NCI-H345 treated with DMSO at 0.1 percent for 48 hours (cell line): ENCODE data around the gene SPEM1.
A peak's percentile ranks its signal among the peaks of the same experiment; 100 is the strongest.

ENCODE experiments used
- DNase-seq: peaks from one replicate; lab custom pipeline; 2025; ENCODE audit not compliant: unreplicated experiment; lab: John Stamatoyannopoulos, UW

SPEM1 gene

DNA sequence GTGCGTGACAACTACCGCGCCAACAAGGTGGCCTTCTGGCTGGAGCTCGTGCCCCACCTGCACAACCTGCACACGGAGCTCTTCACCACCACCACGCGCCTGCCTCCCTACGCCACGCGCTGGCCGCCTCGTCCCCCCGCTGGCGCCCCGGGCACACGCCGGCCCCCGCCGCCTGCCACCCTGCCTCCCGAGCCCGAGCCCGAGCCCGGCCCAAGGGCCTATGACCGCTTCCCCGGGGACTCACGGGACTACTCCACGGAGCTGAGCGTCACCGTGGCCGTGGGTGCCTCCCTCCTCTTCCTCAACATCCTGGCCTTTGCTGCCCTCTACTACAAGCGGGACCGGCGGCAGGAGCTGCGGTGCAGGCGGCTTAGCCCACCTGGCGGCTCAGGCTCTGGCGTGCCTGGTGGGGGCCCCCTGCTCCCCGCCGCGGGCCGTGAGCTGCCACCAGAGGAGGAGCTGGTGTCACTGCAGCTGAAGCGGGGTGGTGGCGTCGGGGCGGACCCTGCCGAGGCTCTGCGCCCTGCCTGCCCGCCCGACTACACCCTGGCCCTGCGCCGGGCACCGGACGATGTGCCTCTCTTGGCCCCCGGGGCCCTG is 3.0 kb upstream of the SPEM1 start:
- no peak for DNase-seq

DNA sequence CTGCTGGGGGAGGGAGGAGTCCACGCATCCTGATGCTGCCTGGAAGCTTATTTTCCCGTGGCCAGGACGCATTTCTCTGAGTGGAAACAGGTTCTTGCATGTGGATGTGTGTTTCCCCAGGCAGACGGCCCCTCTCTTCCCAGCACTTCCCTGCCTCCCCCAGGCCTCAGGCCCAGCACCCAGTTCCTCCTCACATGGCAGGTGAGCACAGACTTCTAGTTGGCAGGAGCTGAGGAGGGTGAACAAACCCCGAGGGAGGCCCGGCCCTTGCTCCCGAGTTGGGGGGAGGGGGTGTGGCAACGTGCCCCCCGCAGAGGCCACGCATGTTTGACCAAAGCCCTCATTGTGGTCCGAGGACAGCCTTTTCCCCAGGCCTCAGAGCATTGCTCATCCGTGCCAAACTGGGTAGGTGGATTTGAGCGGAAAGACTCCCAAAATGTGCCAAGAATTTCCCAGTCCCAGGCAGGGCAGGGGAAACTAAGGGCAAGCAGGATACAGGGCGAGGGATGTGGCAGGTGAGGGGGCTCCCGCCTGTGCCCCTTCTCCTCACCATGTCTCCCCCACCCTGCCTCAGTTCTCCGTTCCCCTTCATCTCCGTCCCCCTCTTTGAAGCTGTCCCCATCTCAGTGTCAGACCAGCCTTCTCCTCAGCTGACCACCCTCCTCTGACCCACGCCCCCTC is 1.5 kb upstream of the SPEM1 start:
- DNase-seq: no peak

DNA sequence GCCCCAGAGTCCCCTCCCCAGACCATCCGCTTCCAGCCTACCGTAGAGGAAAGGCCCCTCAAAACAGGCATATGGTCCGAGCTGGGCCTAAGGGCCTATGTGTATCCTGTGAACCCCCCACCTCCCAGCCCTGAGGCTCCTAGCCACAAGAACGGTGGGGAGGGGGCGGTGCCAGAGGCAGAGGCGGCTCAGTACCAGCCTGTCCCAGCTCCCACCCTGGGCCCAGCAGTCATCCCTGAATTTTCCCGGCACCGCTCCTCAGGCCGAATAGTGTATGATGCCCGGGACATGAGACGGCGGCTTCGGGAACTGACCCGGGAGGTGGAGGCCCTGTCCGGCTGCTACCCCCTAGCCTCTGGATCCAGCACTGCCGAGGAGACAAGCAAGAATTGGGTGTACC is 1.1 kb downstream of the SPEM1 start:
- DNase-seq: no peak

DNA sequence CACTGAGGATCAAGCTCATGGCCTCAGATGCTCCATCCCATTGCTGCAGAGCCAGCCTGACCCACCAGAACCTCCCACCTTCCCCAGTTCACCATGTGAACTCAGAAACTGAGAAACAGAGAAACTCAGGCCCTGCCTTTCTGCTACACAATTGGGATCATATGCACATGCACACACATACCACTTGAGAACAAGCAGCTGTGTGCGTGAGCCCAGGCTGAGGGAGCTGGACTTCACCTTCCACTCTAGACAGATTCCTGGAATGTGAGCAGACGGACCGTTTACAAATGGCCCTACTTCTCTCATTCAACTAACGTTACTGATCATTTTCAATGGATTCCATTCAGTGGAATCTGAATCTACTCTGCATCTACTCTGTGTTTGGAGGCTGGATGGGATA is 3.6 kb downstream of the SPEM1 start:
- DNase-seq: no peak

DNA sequence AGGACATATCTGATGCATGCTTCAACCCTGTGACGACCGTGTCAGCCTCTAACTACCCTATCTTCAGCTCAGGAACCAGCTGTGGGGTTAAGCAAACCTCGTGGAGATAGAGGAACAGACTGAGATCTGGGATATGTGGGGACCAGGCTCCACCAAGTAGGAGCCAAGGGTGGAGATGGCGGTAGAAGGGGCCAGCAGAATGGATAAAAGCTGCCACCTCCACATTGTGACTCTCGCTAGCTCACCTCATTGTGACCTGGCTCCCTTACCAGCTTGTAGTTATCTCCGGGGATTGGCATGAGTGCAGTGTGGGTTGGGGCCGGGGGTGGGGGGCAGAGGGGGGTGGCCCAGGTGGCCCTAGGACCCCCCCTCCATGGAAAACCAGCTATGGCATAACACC is 5.2 kb downstream of the SPEM1 start, which contains the start of gene SPEM2:
Gene SPEM2 (plus strand): TSS at position 301 of the 400 bp plus-strand sequence. CDS start 73 bp downstream, at position 374.
- no peak for DNase-seq

DNA sequence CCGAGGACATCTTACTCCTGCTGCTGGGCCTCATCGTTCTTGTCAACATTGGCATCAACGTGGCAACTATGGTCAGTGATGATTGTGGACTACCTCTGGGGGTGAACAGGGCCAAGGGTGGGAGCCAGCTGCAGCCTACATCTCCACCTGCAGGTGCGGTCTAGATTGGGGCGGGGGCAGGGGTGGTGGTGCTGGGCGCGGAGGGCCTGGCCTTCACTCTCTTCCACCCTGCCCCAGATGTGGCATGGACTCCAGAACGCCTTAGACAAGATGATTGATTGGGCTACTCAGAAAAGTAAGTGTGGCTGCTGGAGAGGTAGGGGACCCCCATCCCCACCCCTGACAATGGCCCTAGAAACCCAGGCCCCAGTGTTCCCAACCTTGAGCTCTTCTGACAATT is 5.6 kb downstream of the SPEM1 start:
- no peak for DNase-seq

DNA sequence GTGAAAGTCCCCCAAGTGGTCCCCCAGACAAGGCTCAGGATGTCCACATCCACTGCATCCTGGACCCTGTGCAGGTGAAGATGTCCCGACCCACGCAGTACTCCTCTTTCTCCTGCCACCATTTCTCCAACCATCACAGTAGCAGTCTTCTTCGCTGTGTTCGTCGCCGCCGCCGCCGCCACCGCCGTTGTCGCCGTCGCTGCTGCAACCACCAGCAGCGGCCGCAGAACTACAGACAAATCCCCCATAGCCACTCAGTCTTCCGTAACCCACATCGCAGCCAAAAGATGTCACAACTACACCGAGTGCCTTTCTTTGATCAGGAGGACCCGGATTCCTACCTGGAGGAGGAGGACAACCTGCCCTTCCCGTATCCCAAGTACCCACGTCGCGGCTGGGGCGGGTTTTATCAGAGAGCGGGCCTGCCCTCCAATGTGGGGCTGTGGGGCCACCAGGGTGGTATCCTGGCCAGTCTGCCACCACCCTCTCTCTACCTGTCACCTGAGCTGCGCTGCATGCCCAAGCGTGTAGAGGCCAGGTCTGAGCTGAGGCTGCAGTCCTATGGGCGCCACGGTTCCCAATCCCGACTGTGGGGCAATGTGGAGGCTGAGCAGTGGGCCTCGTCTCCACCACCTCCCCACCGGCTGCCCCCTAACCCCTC is 6.2 kb downstream of the SPEM1 start:
- no peak for DNase-seq

DNA sequence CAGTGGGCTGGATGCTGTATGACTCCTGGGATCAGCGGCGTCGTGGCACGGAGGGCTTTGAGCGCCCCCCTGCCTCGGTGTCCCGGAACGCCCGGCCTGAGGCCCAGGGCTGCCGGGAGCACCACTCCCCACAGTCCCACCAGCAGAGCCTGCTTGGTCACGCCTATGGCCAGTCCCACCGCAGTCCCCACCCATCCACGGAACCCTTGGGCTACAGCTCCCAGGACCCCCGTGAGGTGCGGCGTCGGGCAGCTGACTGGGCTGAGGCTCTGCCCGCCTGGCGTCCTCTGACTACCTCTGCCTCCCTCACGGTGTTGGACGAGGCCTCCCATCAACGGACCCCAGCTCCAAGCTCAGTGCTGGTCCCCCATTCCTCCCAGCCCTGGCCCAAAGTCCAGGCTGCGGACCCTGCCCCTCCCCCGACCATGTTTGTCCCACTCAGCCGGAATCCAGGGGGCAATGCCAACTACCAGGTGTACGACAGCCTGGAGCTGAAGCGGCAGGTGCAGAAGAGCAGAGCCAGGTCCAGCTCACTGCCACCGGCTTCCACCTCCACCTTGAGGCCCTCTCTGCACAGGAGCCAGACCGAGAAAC is 6.9 kb downstream of the SPEM1 start:
- no peak for DNase-seq

DNA sequence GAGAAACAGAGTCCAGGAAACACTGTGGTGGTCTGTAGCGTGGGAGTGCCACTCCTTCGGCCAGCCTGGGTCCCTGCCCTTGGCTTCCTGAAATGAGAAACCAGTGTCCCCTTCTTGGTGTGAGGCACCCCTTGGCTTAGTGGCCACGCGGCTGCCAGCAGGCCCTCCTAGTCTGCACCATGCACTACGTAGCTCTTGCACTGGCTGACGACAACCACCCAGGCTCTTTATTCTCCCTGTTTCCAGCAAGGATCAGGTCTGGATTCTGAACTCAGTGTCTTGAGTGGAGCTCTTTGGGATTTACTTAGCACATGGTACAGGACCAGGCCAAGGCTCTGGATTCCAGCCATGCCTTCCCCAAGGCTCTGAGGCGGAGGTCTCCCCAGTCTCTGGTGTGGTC is 7.4 kb downstream of the SPEM1 start:
- DNase-seq: no peak

DNA sequence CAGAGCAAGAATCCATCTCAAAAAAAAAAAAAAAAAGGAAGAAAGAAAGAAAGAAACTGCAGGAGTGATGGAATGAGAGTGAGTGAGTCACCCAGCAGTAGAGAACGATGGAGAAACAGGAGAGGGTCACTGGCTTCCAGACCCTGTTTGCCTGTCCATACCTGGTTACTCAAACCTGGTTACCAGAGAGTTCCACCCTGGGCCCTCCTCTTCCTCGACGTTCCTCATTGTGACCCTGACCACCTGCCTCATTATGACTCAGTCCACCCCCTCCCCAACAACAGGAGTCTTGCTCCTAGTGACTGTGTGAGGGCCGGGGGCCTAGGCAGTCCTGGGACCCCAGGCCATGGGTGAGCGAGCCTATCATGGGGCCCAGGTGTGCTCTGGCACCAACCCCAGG is 8.4 kb downstream of the SPEM1 start, which contains the start of gene SPEM3:
Gene SPEM3 (plus strand): TSS at position 301 of the 400 bp plus-strand sequence. CDS start 46 bp downstream, at position 347.
- no peak for DNase-seq

DNA sequence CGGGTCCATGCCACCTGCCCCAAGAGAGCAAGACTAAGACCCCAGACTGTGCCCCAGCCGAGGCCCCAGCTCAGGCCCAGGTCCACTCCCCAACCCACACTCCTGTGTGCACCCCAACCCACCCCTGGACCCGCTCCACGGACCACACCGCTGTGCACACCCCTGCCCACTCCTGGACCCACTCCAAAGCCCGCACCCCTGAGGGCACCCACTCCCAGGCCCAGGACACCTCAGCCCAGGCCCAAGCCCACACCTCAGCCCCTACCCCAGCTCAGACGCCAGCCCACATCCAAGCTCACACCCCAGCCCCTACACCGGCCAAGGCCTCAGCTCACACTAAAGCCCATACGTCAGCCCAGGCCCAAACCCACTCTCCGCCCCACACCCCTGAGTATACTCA is 9.6 kb downstream of the SPEM1 start:
- DNase-seq: no peak

DNA sequence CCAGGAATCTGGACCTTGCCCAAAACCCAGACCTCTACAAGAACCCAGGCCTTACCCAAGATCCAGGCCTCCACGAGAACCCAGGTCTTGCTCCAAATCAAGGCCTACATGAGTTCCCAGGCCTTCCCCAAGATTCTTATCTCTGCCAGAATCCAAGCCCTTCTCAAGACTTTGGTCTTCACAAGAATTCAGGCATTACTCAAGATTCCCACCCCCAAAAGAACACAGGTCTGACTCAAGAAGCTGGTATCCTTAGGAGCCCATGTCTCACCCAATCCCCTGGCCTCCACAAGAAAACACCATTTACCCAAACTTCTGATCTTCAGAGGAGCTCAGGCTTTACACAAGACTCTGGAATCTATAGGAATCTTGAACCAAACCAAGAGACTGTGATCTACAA is 11.1 kb downstream of the SPEM1 start:
- DNase-seq: no peak

DNA sequence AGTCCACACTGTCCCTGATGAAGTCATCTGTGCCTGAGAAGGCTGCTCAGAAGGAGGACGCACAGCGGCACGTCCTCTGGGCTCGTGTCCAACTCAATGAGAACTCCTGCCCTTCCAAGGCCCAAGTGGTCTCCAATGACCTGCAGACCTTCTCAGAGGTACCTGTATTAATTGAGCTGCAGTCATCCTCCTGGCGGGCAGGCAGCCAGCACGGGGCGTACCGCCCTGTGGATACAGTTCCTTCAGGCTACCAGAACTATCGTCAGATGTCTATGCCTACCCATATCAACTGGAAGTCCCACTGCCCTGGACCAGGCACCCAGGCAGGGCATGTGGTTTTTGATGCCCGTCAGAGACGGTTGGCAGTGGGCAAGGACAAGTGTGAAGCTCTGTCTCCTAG is 12.2 kb downstream of the SPEM1 start:
- no peak for DNase-seq

DNA sequence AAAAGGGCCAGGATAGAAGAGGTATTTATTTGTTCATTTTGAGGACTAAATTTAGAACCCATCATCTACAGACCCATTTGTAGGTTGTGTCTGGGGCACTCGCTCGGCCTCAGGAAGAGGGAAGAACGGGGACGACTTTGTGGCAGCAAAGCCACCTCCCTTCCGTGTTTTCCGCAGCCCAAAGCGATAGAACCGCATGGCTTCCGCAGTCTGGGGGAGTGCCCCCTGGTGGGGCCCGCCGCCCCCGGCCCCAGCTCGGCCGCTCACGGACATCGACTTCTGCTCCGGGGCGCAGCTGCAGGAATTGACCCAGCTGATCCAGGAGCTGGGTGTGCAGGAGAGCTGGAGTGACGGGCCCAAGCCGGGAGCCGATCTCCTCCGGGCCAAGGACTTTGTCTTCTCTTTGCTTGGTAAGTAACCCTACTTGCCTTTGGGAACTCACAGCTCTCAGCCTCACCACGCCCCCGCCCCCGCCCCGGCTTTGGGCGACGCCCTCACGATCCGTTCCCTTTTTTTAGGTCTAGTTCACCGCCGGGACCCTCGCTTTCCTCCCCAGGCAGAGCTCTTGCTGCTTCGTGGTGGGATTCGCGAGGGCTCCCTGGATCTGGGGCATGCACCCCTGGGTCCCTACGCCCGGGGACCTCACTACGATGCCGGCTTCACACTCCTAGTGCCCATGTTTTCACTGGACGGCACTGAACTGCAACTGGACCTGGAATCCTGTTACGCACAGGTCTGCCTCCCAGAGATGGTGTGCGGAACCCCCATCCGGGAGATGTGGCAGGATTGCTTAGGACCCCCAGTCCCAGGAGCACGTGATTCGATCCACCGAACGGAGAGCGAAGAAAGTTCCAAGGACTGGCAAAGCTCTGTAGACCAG is 15.8 kb downstream of the SPEM1 start:
- peak; percentile 35 for DNase-seq

DNA sequence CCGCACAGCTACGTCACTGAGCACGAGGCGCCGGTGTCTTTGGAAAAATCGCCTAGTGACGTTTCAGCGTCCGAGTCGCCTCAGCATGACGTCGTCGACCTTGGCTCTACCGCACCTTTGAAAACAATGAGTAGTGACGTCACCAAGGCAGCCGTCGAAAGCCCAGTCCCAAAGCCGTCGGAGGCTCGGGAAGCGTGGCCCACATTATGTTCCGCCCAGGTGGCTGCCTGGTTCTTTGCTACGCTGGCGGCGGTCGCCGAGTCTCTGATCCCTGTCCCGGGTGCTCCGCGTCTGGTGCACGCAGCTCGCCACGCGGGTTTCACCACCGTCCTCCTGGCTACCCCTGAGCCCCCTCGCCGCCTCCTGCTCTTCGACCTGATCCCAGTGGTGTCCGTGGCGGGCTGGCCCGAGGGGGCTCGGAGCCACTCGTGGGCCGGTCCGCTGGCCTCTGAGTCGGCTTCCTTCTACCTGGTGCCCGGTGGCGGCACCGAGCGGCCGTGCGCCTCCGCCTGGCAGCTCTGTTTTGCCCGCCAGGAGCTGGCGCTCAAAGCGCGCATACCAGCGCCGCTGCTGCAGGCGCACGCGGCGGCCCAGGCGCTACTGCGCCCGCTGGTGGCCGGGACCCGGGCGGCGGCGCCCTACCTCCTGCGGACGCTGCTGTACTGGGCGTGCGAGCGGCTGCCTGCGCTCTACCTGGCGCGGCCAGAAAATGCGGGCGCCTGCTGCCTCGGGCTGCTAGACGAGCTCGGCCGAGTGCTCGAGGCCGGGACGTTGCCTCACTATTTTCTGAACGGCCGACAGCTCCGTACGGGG is 16.6 kb downstream of the SPEM1 start:
- peak; percentile 59 for DNase-seq

DNA sequence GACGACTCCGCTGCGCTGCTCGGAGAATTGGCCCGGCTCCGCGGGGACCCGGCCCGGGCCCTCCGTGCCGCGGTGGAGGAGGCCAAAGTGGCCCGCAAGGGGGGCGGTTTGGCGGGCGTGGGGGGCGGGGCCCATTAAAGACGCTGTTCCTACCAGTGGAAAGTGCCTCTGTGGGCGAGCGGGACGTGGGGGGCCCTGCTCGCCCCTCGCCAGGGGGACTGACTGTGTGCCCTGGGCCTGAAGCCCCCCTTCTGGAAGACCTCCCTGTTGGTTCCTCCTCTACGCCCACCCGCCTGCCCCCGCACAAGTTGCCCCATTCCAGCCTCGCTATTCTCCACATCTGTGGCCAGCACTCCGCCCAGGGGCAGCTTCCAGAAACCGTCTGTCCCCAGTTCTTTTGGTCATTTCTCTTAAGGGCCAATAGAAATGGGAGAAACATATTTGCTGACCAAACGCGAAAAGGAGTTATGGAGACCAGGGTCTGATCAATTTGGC is 17.3 kb downstream of the SPEM1 start:
- DNase-seq: no peak

DNA sequence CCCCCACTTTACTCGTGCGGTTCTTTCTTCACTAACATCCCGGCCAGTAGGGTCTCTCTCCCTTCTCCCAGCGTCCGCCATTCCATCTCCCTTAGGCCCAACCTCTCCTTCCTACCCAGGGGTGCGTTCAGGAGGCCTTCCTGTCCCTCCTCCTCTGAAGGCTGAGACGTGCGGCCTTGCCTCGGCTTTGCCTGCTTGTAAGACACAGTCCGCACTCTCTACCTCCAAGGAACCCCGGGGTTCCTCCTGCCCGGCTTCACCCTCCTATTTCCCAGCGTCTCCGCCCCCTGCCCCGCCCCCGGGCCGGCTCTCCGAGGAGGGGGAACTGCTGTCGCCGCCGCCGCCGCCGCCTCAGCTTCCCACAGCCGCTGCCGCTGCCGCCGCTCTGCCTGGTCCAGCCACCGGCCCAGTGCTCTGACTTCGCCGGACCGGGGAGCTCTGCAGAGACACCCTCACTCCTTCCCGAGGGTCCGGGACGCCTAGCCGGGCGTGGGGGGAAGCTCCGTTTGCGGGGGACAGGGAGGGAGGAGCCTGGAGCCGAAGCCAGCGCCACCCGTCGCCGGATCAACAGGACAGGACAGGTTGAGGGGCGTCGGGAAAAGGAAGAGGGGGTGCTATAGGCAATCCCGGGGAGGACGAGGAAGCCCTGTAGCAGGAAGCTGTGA is 18.0 kb downstream of the SPEM1 start:
- DNase-seq: no peak

DNA sequence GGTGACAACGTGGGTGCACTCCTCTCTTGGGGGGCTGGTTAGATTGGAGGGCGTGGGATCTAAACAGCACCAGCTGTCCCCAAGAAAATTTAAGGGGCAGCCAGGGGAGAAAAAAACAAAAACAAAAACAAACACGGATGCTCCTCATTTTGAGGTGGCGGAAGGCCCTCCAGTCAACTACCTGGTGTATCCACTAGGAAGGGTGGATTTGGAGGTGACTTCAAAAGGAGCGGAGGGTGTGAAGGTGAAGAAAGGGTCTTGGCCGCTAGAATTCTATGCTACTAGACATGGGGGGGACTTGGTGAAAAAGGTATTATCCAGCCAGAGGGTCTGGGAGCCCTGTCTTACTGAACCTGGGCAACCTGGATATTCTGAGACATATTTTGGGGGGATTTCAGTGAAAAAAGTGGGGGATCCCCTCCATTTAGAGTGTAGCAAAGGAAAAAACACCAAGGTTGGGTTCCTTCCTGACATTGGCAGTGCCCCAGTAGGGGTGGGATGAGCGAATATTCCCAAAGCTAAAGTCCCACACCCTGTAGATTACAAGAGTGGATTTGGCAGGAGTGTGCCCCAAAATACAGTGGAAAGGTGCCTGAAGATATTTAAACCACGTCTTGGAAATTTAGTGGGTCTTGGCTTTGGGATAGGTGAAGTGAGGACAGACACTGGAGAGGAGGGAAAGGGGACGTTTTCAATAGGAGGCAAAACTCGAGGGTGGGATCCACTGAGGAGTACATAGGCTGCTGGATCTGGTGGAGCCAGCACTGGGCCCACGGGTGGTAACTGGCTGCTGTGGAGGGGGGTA is 18.7 kb downstream of the SPEM1 start:
- DNase-seq: no peak
